GM12878 (cell line): ENCODE data around the gene APOO.

Experiments used
- ATF3 ChIP-seq: IDR thresholded peaks from 2 replicates; pipeline ENCODE4 v1.6.1; 2011; ENCODE audit warnings: low read depth, mild to moderate bottlenecking, low read length, moderate library complexity, borderline replicate concordance; ENCODE audit errors: extremely low read depth
- BRCA1 ChIP-seq: IDR thresholded peaks from 2 replicates; pipeline ENCODE4 v1.6.1; 2011; ENCODE audit warnings: low read depth, low read length, improper control_type of control experiment
- CTCF ChIP-seq, 3 experiments: IDR thresholded peaks in 2 of 3; conservative IDR thresholded peaks in 1 of 3; 2 replicates each; pipeline ENCODE4 v1.5.1; 2011; ENCODE audit warnings: low read depth in 3 of 3, low read length in 3 of 3, mild to moderate bottlenecking in 3 of 3, control low read depth in 2 of 3, moderate library complexity in 2 of 3, inconsistent platforms in 1 of 3, mixed read lengths in 1 of 3; ENCODE audit not compliant: control insufficient read depth in 2 of 3, insufficient read depth in 1 of 3; ENCODE audit errors: extremely low read depth in 1 of 3
- DPF2 ChIP-seq: fragments of 450-650 bp; IDR thresholded peaks from 2 replicates; pipeline ENCODE4 v1.6.1; 2017; ENCODE audit warnings: mild to moderate bottlenecking
- IRF3 ChIP-seq: fragments of 450-650 bp; IDR thresholded peaks from 2 replicates; pipeline ENCODE4 v1.6.1; 2014; ENCODE audit warnings: mild to moderate bottlenecking
- IRF5 ChIP-seq: fragments of 450-650 bp; IDR thresholded peaks from 2 replicates; pipeline ENCODE4 v1.6.1; 2017; ENCODE audit warnings: borderline replicate concordance
- KAT2A ChIP-seq: conservative IDR thresholded peaks from 2 replicates; pipeline ENCODE4 v1.6.1; 2011; ENCODE audit warnings: low read depth, low read length; ENCODE audit not compliant: control insufficient read depth
- MAX ChIP-seq: IDR thresholded peaks from 2 replicates; pipeline ENCODE4 v1.6.1; 2012; ENCODE audit warnings: low read depth, low read length, improper control_type of control experiment
- SMAD1 ChIP-seq: fragments of 450-650 bp; IDR thresholded peaks from 2 replicates; pipeline ENCODE4 v1.6.1; 2018; ENCODE audit warnings: mild to moderate bottlenecking, low read depth; ENCODE audit not compliant: partially characterized antibody
- YBX1 ChIP-seq: fragments of 450-650 bp; IDR thresholded peaks from 2 replicates; pipeline ENCODE4 v1.6.1; 2016; ENCODE audit warnings: antibody characterized with exemption

- TF ChIP-seq MAX: no peak
- no peak for TF ChIP-seq DPF2
- TF ChIP-seq IRF5: no peak
- TF ChIP-seq ATF3: no peak
- TF ChIP-seq BRCA1: no peak
- TF ChIP-seq IRF3: no peak
- TF ChIP-seq CTCF (IDR thresholded peaks at IDR 0.05 in 2 of 3, conservative IDR thresholded peaks at IDR 0.05 in 1 of 3; ENCODE audit: control insufficient read depth in 2 of 3, extremely low read depth in 1 of 3, insufficient read depth in 1 of 3, low read depth in 3 of 3, low read length in 3 of 3): no peak
- TF ChIP-seq KAT2A: no peak
- TF ChIP-seq SMAD1: no peak
- no peak for TF ChIP-seq YBX1
These were observed 23.3 kb upstream of the APOO start for GRCh38 chrX:23930894-23931604.
